Bone marrow (tissue), 2 donors: ENCODE measurements around the gene KCTD16.

Experiments used
- DNase-seq, 2 donors: peaks; one replicate each; lab custom pipeline; 2025; lab: John Stamatoyannopoulos, UW

Gene KCTD16

DNA sequence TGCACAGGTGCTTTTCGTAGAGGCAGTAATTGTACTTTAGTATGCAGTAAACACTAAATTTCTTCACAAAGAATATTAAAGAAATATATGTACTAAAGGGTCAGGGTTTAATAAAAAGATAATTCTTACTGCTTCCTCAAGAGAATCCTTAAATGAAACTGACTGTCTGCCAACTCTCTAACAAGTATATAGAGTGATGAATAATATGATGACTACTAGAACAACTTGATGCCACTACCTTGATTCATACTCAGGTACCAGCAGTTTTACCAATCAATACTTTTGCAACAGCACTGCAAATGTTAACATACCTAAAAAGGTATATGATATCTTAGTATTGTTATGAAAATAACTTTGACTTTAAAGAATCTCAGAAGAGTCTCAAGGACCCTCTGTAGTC lies 4.0 kb upstream of the KCTD16 start:
- DNase-seq, result no peak

GRCh38 chr5:144167998-144168397 lies 2.7 kb upstream of the KCTD16 start:
- DNase-seq, result no peak

DNA sequence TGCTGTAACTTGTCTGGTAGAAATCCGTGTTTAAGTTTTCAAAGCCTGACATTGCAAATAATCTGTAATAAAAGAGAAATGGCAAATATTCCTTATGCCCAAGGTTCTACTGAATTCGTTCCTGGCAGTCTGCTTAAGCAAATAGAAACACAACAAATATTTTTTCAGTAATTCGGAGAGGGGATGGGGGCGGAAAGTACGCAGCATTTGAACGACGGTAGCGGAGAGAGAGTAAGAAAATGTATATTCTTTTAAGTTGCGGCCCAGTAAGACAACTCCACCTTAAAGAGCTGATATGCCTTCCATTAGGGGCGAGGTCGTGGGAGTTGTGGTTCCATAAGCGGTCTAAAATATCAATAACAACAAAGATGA lies 783 bp upstream of the KCTD16 start:
- DNase-seq, result no peak

DNA sequence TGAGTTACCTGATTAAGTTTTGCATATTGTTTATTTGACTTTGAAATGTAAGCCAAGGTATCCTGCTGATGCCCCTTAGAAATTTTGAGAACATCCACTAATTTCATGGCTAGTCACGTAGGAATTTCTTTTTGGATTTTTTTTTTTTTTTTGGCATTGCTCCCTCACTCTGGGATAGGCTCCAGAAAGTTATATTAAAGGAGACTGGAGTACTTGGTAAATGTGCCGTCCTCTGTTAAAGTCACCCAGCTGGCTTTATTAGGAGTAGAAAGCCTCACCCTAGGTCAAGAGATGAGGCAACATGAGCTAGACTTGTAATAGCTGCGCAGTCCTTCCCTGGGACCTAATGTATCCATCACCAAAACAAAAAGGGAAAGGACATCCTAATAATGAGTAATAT lies 3.1 kb downstream of the KCTD16 start:
- DNase-seq, result no peak

- no peak for DNase-seq
These were observed 6.9 kb downstream of the KCTD16 start for GRCh38 chr5:144177548-144177947.

DNA sequence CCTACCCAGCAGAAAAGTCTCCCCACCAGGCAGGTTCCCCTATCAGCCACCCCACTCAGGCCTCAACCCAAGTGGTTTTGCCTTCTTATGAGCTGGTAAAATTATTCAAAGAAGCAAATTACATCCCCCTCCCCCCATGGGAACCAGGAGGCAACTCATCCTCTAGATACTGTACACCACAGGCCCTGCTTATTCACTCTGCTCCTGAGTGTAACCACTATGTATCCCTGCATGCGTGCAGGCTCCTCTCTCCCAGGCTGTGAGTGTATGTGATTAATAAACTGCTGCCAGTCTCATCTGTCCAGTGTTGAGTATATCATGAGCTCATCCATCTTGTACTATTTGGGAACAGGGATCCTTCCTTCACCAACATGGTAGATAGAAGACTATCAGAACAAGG lies 8.6 kb downstream of the KCTD16 start:
- DNase-seq, result no peak

DNA sequence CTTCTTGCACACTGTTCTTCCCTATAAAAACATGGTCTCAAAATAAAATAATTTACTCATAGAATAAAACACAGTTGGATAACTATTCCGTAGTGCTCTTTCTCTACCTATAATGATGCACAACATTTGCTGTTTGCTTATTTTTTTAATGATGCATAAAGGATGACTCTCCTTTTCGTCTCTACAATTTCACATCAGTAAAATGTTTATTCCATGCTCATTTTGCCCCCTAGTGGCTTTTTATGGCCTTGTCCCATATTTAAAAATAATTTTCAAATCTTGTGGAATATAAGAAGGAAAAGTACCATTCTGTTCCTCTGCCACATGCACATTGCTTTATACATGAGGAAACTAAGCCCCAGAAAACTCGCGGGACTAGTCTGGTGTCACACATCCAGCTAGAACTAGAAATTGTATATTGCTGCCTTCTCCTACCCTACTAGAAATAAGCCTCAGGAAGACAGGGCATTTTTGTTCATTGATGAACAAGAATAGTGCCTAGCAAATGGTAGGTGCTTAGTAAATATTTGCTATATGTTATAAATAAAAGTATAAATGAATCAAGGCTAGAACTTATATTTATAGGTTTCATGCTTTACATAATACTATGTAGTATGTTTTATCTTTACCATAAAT lies 12.7 kb downstream of the KCTD16 start:
- peak in 1 of 2 donors; percentile 20 for DNase-seq

- DNase-seq, result peak in 1 of 2 donors; percentile 76
These were observed 17.1 kb downstream of the KCTD16 start for GRCh38 chr5:144187699-144188294.

DNA sequence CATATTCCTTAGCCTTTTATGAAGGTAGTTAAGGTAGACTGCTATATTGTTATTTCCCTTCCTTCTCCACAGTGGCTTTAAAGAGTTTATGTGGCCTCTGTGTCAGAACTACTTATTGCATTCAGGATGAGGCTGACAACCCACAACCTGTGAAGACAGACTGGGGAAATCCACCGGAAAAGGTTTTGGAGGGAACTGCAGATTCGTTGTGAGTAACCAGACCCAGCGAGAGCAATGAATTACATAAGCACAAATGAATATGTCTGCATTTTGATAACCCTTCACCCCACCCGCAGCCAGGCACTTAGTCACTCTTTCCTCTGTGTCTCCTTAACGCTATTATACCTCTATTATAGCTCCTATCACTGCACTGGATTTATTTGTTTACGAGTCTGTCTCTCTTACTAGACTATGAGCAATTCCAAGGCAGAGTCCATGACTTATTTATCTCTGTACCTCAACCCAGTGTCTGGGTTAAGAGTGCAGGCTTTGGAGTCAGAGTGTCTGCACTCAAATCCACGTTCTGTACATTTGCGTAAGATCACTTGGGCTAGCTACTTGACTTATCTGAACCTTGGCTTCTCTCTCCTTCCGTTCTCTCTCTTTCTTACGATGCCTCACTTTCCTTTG lies 19.2 kb downstream of the KCTD16 start:
- peak in 1 of 2 donors; percentile 97 for DNase-seq

DNA sequence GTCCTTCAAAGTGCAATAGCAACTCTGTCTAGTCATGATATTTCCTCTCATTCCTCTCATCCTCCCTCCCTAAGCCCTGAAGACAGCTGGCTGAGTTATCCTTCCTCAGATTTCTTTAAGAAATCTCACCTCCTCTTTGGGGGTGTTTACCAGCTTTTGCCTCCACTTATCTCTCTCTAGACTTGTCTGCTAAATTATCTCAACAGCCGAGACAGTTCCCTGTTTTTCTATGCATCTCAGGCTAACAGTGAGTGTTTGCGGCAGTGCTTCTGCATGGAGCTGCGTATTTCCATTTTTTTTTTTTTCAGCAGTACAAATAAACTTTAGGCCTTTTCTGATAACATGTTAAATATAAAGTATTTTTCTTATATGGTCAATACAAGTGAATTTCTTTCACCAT lies 20.9 kb downstream of the KCTD16 start:
- no peak for DNase-seq

GRCh38 chr5:144191998-144192397 lies 21.3 kb downstream of the KCTD16 start:
- peak in 1 of 2 donors; percentile 87 for DNase-seq

DNA sequence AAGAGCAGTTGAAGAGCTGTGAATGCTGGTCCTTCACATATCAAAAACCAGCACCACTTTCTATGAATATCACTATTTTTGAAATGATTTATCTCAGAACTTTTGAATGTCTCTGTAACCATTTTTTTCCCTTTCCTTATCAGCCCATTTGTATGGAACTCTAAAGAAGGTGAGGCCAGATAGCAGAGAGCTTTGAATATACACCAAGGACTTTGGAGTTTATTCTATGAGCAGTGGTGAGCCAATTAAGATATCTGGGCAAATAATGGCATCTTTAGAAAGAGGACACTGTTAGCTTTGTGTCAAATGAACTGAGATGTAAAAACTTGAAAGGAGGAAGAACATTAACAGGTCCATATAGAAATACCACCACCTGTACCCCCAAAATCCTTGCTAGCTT lies 22.0 kb downstream of the KCTD16 start:
- no peak for DNase-seq

DNA sequence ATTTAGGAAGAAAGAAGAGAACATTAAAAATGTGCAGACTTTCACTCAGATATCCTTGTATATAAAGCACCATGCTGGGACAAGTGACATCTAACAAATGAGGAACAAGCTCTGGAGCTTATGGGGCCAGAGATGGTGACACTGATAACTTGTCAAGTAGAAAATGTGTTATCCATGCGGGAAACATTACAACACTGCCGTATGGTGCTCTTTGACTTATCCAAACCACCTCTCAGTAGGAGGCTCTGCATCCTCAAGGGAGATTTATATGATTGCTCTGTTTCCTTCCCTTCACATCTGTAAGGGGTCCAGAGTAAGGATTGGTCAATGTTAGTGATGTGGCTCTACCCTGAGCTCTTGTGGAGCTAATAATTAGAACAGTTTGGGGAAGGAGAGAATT lies 23.5 kb downstream of the KCTD16 start:
- DNase-seq, result no peak

DNA sequence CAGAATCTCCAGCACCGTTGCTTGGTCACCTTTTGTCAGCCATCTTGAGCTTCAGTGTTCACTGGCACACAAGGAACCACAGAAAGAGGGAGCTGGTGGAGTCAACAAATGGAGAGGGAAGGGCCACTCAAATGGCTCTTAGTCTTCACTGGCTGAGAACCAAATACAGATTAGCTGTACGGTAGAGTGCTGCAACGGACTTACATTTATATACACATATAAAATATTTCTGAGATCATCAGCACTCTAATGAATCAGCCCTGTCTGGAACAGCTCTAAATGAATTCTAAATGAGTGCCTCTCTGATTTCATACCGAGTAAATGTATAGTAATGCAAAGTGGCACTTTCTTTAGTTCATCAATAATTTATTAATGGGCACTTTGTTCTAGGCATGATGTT lies 24.8 kb downstream of the KCTD16 start:
- DNase-seq, result no peak

- no peak for DNase-seq
These were observed 25.9 kb downstream of the KCTD16 start for GRCh38 chr5:144196612-144197011.

DNA sequence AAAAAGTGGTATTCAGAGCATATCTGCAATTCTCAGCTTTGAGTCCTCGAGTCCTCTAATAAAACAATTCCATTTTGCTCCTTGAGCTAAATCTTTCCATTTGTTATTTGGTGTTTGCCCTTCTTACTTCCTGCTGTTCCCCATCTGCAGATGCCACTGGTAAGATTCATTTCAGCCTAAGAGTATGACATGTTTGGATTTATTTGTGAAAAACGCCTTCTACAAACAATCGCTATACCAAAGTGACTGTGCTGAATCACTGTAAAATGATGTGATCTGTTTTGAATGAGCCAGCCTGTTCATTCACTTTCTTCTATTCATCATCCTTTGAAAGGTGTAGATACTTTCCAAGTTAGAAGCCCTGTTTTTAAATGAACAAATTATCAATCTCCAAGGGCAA lies 27.7 kb downstream of the KCTD16 start:
- no peak for DNase-seq

DNA sequence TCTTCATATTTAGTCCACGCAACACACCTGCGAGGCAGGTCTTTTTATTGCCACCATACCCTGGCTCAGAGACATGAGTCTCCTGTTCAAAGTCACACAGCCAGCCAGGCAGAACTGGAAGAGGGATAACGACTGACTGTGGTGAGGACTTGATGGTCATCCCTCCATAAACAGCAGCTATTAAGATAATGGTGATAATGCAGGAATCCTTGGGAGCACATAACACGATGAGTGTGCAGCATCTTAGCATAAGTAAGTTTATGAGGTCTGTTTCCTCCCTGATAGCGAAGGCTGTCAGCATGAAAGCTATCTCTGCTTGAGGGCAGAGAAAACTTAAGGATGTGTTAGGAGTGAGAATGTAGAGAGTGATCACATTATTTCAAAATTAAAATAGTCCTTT lies 30.9 kb downstream of the KCTD16 start:
- DNase-seq, result no peak

DNA sequence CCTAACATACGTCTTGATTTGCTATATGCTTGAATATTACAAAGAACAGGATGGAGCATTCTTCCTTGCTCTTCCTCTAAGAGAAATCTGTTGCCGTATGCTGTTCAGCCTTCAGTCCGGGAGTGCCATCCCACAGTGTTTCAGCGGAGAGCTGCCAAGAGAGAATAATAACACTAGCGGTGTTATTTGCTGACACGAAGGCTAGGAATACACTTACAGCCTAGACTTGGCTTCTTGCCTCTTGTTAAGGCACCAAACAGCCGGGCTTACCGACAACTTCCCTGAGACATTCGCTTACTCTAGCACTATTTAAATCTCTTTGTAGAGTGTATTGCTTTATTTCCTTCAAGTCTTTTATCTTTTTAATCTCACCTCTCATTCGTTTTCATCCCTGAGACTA lies 31.4 kb downstream of the KCTD16 start:
- DNase-seq, result no peak

DNA sequence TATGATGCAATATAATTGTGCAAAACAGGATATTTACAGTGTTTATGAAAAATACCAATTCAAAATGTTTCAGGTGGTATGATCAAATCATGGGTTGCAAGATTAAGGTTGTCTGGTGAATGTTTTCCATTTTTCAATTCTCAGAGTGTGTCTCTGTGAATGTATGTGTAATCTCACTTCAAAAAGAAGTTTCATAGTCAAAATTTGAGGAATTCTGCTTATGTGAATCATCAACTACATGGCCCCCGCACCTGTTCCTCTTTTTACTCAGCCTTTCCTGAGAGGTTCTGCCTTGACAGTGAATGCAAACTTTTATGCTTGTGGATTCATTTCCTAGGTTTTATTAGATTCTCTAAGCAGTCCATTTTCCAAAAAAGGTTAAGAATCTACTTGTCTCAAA lies 32.1 kb downstream of the KCTD16 start:
- DNase-seq, result no peak

- no peak for DNase-seq
These were observed 33.3 kb downstream of the KCTD16 start for GRCh38 chr5:144203750-144204596.

- DNase-seq, result no peak
These were observed 34.5 kb downstream of the KCTD16 start for GRCh38 chr5:144205141-144205551.

GRCh38 chr5:144206141-144206540 lies 35.5 kb downstream of the KCTD16 start:
- no peak for DNase-seq
